ENCODE measurements around the gene LITAFD. TPM values are rescaled to one million over a fixed set of nuclear protein-coding genes. Genes with fewer than 3 reads are reported as not detected.
A peak's percentile ranks its signal among the peaks of the same experiment; 100 is the strongest.

Gene LITAFD
- total and polyA plus RNA-seq, 4 donors: not detected

DNA sequence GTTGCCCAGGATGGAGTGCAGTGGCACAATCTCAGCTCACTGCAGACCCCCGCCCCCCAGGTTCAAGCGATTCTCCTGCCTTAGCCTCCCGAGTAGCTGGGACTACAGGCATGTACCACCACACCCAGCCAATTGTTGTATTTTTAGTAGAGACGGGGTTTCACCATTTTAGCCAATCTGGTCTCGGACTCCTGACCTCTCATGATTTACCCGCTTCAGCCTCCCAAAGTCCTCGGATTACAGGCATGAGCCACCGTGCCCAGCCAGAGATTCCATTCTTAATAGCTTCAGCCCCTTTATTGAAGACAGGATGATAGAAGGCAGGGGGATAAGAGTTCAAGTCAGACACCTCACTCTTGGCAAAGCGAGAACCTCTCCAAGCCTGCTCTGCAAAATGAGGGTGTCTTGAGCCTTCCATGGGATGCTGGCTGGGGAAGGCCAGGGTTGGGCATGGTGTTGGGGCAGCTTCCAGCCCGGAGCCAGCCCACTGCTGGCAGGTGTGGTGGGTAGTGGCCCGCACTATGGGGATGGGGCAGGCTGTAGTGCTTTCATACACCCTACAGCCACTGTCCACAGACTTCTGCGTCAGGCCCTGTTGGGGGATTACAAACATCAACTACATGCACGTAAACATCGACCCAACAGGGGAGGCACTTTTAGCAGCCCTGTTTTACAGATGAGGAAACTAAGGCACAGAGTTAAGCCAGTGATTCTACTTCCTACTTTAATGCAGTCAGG lies 16.8 kb upstream of the LITAFD start:
- DNase-seq (no peak), ATAC-seq (ENCODE audit: insufficient read depth, low FRiP score) (no peak)
- no peaks in the 10 kb centered on the region for H3K27me3 ChIP-seq (ENCODE audit: control insufficient read depth in 3 of 3, insufficient read depth in 3 of 3, low read length in 2 of 3)
- no peaks in the 10 kb centered on the region for H3K9me3 ChIP-seq (ENCODE audit: control insufficient read depth in 4 of 4, insufficient read depth in 3 of 4, low read length in 3 of 4)
- WGBS, 2 donors: 83 to 89% methylated on average over 14 of the region's 14 CpGs
- no peak overlapping the region for H3K9ac ChIP-seq (ENCODE audit: insufficient read depth in 1 of 2, low read length in 2 of 2)
- no peak overlapping the region for H3K4me3 ChIP-seq
- H3K4me1 ChIP-seq (ENCODE audit: control insufficient read depth in 5 of 5, insufficient read depth in 5 of 5, low read length in 5 of 5): peaks cover 0 to 40% (median 18%) of the 10 kb centered on the region in 5 donors
- TF ChIP-seq, protein P1, sequence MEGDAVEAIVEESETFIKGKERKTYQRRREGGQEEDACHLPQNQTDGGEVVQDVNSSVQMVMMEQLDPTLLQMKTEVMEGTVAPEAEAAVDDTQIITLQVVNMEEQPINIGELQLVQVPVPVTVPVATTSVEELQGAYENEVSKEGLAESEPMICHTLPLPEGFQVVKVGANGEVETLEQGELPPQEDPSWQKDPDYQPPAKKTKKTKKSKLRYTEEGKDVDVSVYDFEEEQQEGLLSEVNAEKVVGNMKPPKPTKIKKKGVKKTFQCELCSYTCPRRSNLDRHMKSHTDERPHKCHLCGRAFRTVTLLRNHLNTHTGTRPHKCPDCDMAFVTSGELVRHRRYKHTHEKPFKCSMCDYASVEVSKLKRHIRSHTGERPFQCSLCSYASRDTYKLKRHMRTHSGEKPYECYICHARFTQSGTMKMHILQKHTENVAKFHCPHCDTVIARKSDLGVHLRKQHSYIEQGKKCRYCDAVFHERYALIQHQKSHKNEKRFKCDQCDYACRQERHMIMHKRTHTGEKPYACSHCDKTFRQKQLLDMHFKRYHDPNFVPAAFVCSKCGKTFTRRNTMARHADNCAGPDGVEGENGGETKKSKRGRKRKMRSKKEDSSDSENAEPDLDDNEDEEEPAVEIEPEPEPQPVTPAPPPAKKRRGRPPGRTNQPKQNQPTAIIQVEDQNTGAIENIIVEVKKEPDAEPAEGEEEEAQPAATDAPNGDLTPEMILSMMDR (IDR thresholded peaks at IDR 0.05; ENCODE audit: control extremely low read depth, extremely low read depth): no peak
- H3K27ac ChIP-seq (ENCODE audit: low read depth in 1 of 2, low read length in 1 of 2): peak overlapping the region in 1 of 2 donors; percentile 75
- H3K36me3 ChIP-seq (ENCODE audit: control insufficient read depth in 4 of 4, insufficient read depth in 4 of 4, low read length in 4 of 4): peaks cover 0 to 6% (median 0%) of the 10 kb centered on the region in 4 donors

DNA sequence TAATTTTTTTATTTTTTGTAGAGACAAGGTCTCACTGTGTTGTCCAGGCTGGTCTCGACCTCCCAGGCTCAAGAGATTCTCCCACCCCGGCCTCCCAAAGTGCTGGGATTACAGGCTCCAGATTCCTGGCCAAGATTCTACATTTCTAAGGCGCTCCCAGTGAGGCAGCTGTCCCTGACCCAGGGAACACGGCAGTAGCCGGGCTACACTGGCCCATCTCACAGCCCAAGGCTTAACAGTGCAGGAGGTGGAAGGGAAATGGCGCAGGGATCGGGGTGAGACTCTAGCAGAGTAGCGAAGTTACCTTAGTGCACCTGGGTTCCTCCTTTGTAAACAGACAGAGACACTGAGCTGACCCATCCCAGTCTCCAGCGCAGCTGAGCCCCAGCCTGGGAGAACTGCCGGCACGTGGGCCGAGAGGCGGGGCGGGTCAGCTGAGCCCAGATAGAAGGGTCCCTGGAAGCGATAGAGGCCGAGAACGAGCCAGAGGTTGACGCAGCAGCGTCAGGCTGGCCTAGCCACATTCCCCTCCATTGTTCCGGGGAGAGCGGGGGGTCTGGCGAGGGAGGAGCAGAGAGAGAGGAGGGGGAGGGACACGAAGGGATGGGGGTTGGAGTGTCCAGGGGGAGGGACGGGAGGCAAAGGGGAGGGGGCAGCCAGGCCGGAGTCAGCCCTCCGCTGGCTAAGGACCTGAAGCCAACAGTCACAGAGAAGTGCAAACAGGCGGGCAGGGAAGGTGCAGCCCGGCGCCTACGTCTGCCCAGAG lies 15.8 kb upstream of the LITAFD start:
- H3K27me3 ChIP-seq (ENCODE audit: control insufficient read depth in 3 of 3, insufficient read depth in 3 of 3, low read length in 2 of 3): no peaks in the 10 kb centered on the region
- H3K9me3 ChIP-seq (ENCODE audit: control insufficient read depth in 4 of 4, insufficient read depth in 3 of 4, low read length in 3 of 4): no peaks in the 10 kb centered on the region
- peaks cover 0 to 6% (median 0%) of the 10 kb centered on the region in 4 donors for H3K36me3 ChIP-seq (ENCODE audit: control insufficient read depth in 4 of 4, insufficient read depth in 4 of 4, low read length in 4 of 4)
- DNase-seq: peak; percentile 79 to 87 (median 84)
- TF ChIP-seq, protein P1 (IDR thresholded peaks at IDR 0.05; ENCODE audit: control extremely low read depth, extremely low read depth): no peak
- no peak overlapping the region for H3K9ac ChIP-seq (ENCODE audit: insufficient read depth in 1 of 2, low read length in 2 of 2)
- peaks cover 0 to 37% (median 18%) of the 10 kb centered on the region in 5 donors for H3K4me1 ChIP-seq (ENCODE audit: control insufficient read depth in 5 of 5, insufficient read depth in 5 of 5, low read length in 5 of 5)
- 38 to 66% methylated on average over 26 to 30 of the region's 30 CpGs for WGBS, 2 donors
- H3K27ac ChIP-seq (ENCODE audit: low read depth in 1 of 2, low read length in 1 of 2): peak overlapping the region; percentile 67 to 87
- ATAC-seq (ENCODE audit: insufficient read depth, low FRiP score): no peak
- peak overlapping the region; percentile 66 for H3K4me3 ChIP-seq

DNA sequence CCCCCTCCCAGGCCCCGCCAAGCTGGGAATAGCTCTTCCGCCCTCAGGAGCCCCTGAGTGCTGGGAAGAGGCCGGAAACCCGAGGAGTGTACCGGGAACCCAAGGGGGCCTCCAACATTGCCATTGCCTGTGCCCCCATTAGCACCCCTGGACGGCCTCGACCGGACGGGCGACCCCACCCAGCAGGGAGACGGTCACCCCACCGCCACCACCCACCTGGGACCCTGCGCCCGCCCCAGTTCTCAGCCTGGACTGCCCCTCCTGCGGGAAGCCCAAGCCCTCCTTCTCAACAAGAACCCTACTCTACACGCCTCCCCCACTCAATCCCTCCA lies 15.3 kb upstream of the LITAFD start:
- Histone ChIP-seq H3K36me3 (ENCODE audit: control insufficient read depth in 4 of 4, insufficient read depth in 4 of 4, low read length in 4 of 4) (peaks cover 0 to 6% (median 0%) of the 10 kb centered on the region in 4 donors), H3K9ac (ENCODE audit: insufficient read depth in 1 of 2, low read length in 2 of 2) (peak overlapping the region in 1 of 2 donors; percentile 75), H3K4me3 (peak overlapping the region; percentile 66), H3K27me3 (ENCODE audit: control insufficient read depth in 3 of 3, insufficient read depth in 3 of 3, low read length in 2 of 3) (no peaks in the 10 kb centered on the region), H3K4me1 (ENCODE audit: control insufficient read depth in 5 of 5, insufficient read depth in 5 of 5, low read length in 5 of 5) (peaks cover 0 to 37% (median 18%) of the 10 kb centered on the region in 5 donors), H3K9me3 (ENCODE audit: control insufficient read depth in 4 of 4, insufficient read depth in 3 of 4, low read length in 3 of 4) (no peaks in the 10 kb centered on the region), H3K27ac (ENCODE audit: low read depth in 1 of 2, low read length in 1 of 2) (peak overlapping the region; percentile 67 to 87)
- DNase-seq (no peak), ATAC-seq (ENCODE audit: insufficient read depth, low FRiP score) (no peak)
- 24 to 39% methylated on average over 16 of the region's 16 CpGs for WGBS, 2 donors
- TF ChIP-seq, protein P1 (IDR thresholded peaks at IDR 0.05; ENCODE audit: control extremely low read depth, extremely low read depth): no peak
